Measurements from ENCODE around the gene CRB2.
"Not testable (repeated sequence)": the region's sequence is repeated elsewhere in the genome, so short reads cannot be mapped to it uniquely, and the experiment has no call there.

Gene CRB2

GRCh38 chr9:123383512-123384170 is 27.6 kb downstream of the CRB2 start:
- DNase-seq = no peak

GRCh38 chr9:123387686-123388085 is 31.7 kb downstream of the CRB2 start:
- no peak for DNase-seq

GRCh38 chr9:123389070-123389469 is 33.1 kb downstream of the CRB2 start:
- DNase-seq = no peak

- DNase-seq = no peak
These were observed 33.7 kb downstream of the CRB2 start for GRCh38 chr9:123389698-123390097.

- DNase-seq = no peak
These were observed 34.5 kb downstream of the CRB2 start for GRCh38 chr9:123390337-123391135.

GRCh38 chr9:123391233-123391632 is 35.2 kb downstream of the CRB2 start:
- no peak for DNase-seq

GRCh38 chr9:123391946-123392345 is 35.9 kb downstream of the CRB2 start:
- DNase-seq = no peak

- DNase-seq = no peak
These were observed 36.8 kb downstream of the CRB2 start for GRCh38 chr9:123392802-123393201.

- no peak for DNase-seq
These were observed 38.6 kb downstream of the CRB2 start for GRCh38 chr9:123394291-123395235.

- DNase-seq = peak; percentile 73
These were observed 39.3 kb downstream of the CRB2 start for GRCh38 chr9:123395276-123395688.

- no peak for DNase-seq
These were observed 39.9 kb downstream of the CRB2 start for GRCh38 chr9:123395689-123396511.

- DNase-seq = no peak
These were observed 42.0 kb downstream of the CRB2 start for GRCh38 chr9:123397975-123398374.

- not testable (repeated sequence) for DNase-seq
These were observed 42.9 kb downstream of the CRB2 start for GRCh38 chr9:123398938-123399337.

- no peak for DNase-seq
These were observed 43.9 kb downstream of the CRB2 start for GRCh38 chr9:123399803-123400378.

GRCh38 chr9:123400926-123401503 is 45.0 kb downstream of the CRB2 start:
- peak; percentile 59 for DNase-seq

- DNase-seq = peak; percentile 65
These were observed 46.0 kb downstream of the CRB2 start for GRCh38 chr9:123401879-123402513.

- DNase-seq = no peak
These were observed 47.0 kb downstream of the CRB2 start for GRCh38 chr9:123402981-123403509.

GRCh38 chr9:123406016-123406415 is 50.0 kb downstream of the CRB2 start:
- DNase-seq = no peak

- DNase-seq = peak; percentile 36
These were observed 50.8 kb downstream of the CRB2 start for GRCh38 chr9:123406691-123407216.

- DNase-seq = peak; percentile 35
These were observed 51.3 kb downstream of the CRB2 start for GRCh38 chr9:123407217-123407851.

Data from NCI-H1694 treated with DMSO at 0.1 percent for 48 hours (cell line).